Purkinje cell (primary cell): ENCODE results near the gene SEMA4F. TPM values are rescaled to one million over a fixed set of nuclear protein-coding genes. Genes with fewer than 3 reads are reported as not detected.

Experiments
- polyA plus RNA-seq: library from polyadenylated mRNA; unstranded; fragments of >200 nt; fragmentation: Nextera tagmentation; gene quantifications from 2 replicates; pipeline ENCODE4 v1.2.1, GENCODE V29; 2014

SEMA4F gene
- polyA plus RNA-seq = 1.7 and 4.3 TPM in 2 replicates

GRCh38 chr2:74653985-74654882, at the start of gene SEMA4F:
SEMA4F (plus strand) TSS chr2:74654247; CDS start chr2:74654377, 130 bp downstream.

GRCh38 chr2:74648009-74648443, 6.0 kb upstream of the SEMA4F start, which contains the start of gene M1AP:
M1AP (minus strand) TSS chr2:74648330; CDS start chr2:74640275, 8,055 bp downstream.

Other genes starting within 250 kb of the SEMA4F start
- gene C2orf81, start 232.6 kb upstream of the SEMA4F start, polyA plus RNA-seq = 0.14 and 0.58 TPM in 2 replicates
- 25.1 and 25.5 TPM in 2 replicates for gene WDR54, start 232.5 kb upstream of the SEMA4F start, polyA plus RNA-seq
- gene RTKN, start 212.3 kb upstream of the SEMA4F start, polyA plus RNA-seq = not detected in 2 replicates
- gene INO80B, start 199.2 kb upstream of the SEMA4F start, polyA plus RNA-seq = 1.1 and 3.0 TPM in 2 replicates
- 7.8 and 10.0 TPM in 2 replicates for gene WBP1, start 195.8 kb upstream of the SEMA4F start, polyA plus RNA-seq
- 0.62 and 4.3 TPM in 2 replicates for gene MOGS, start 188.9 kb upstream of the SEMA4F start, polyA plus RNA-seq
- 43.3 and 56.2 TPM in 2 replicates for gene MRPL53, start 181.6 kb upstream of the SEMA4F start, polyA plus RNA-seq
- gene CCDC142, start 171.2 kb upstream of the SEMA4F start, polyA plus RNA-seq = 0.78 and 1.6 TPM in 2 replicates
- 0.66 and 0.83 TPM in 2 replicates for gene TTC31, start 171.2 kb upstream of the SEMA4F start, polyA plus RNA-seq
- not detected in 2 replicates for gene LBX2, start 154.6 kb upstream of the SEMA4F start, polyA plus RNA-seq
- gene PCGF1, start 146.6 kb upstream of the SEMA4F start, polyA plus RNA-seq = 35.8 and 37.1 TPM in 2 replicates
- gene TLX2, start 139.8 kb upstream of the SEMA4F start, polyA plus RNA-seq = not detected in 2 replicates
- gene DQX1, start 128.0 kb upstream of the SEMA4F start, polyA plus RNA-seq = 2.3 and 4.1 TPM in 2 replicates
- gene AUP1, start 124.5 kb upstream of the SEMA4F start, polyA plus RNA-seq = 48.4 and 52.5 TPM in 2 replicates
- 14.2 and 22.8 TPM in 2 replicates for gene HTRA2, start 124.3 kb upstream of the SEMA4F start, polyA plus RNA-seq
- gene LOXL3, start 100.3 kb upstream of the SEMA4F start, polyA plus RNA-seq = 1.7 TPM in 1 of 2 replicates, not detected in the other
- gene DOK1, start 99.5 kb upstream of the SEMA4F start, polyA plus RNA-seq = not detected in 2 replicates
- gene M1AP, start 5.9 kb upstream of the SEMA4F start, polyA plus RNA-seq = 0.56 and 8.3 TPM in 2 replicates
- gene HK2, start 179.9 kb downstream of the SEMA4F start, polyA plus RNA-seq = 0.07 TPM in 1 of 2 replicates, not detected in the other